ENCODE results near the gene HLA-C.
A peak's percentile ranks its signal among the peaks of the same experiment; 100 is the strongest.
"Not testable (repeated sequence)": the region's sequence is repeated elsewhere in the genome, so short reads cannot be mapped to it uniquely, and the experiment has no call there.

HLA-C gene

GRCh38 chr6:31268836-31269235 lies 3.1 kb downstream of the HLA-C start:
- no peak for DNase-seq

GRCh38 chr6:31268369-31268765 lies 3.5 kb downstream of the HLA-C start:
- DNase-seq: no peak

GRCh38 chr6:31267651-31268368 lies 4.1 kb downstream of the HLA-C start:
- peak; percentile 30 for DNase-seq

- DNase-seq: no peak
Measured at GRCh38 chr6:31266567-31267360, 5.1 kb downstream of the HLA-C start.

GRCh38 chr6:31265926-31266325 lies 6.0 kb downstream of the HLA-C start:
- DNase-seq: no peak

GRCh38 chr6:31263346-31263933 lies 8.5 kb downstream of the HLA-C start:
- not testable (repeated sequence) for DNase-seq

- peak; percentile 71 for DNase-seq
Measured at GRCh38 chr6:31259995-31260394, 11.9 kb downstream of the HLA-C start.

GRCh38 chr6:31252625-31253024 lies 19.3 kb downstream of the HLA-C start:
- DNase-seq: no peak

GRCh38 chr6:31251261-31251660 lies 20.6 kb downstream of the HLA-C start:
- DNase-seq: no peak

GRCh38 chr6:31249184-31249583 lies 22.7 kb downstream of the HLA-C start:
- DNase-seq: no peak

GRCh38 chr6:31247813-31248212 lies 24.1 kb downstream of the HLA-C start:
- DNase-seq: no peak

- no peak for DNase-seq
Measured at GRCh38 chr6:31246051-31246521, 25.8 kb downstream of the HLA-C start.

- DNase-seq: no peak
Measured at GRCh38 chr6:31243508-31243907, 28.4 kb downstream of the HLA-C start.

GRCh38 chr6:31239854-31240253 lies 32.0 kb downstream of the HLA-C start:
- no peak for DNase-seq

- DNase-seq: not testable (repeated sequence)
Measured at GRCh38 chr6:31234101-31234500, 37.8 kb downstream of the HLA-C start.

GRCh38 chr6:31228476-31228875 lies 43.4 kb downstream of the HLA-C start:
- no peak for DNase-seq

- no peak for DNase-seq
Measured at GRCh38 chr6:31227143-31227542, 44.7 kb downstream of the HLA-C start.

- no peak for DNase-seq
Measured at GRCh38 chr6:31225735-31226134, 46.2 kb downstream of the HLA-C start.

GRCh38 chr6:31222496-31222895 lies 49.4 kb downstream of the HLA-C start:
- DNase-seq: no peak

Data from activated CD4-positive, alpha-beta T cell treated with anti-CD3 and anti-CD28 coated beads, Interleukin-2, amount 50 U/mL, for 1 hour (primary cell).